GM19328 (cell line): ENCODE data around the gene NAPEPLD.
"Not testable (repeated sequence)": the region's sequence is repeated elsewhere in the genome, so short reads cannot be mapped to it uniquely, and the experiment has no call there.

Experiments
- ATAC-seq: cut with Tn5 transposase; IDR thresholded peaks from one replicate; pipeline ENCODE4 v1.9.1; 2021; ENCODE audit warnings: mild to moderate bottlenecking, moderate library complexity; ENCODE audit not compliant: unreplicated experiment

Gene NAPEPLD

GRCh38 chr7:103114576-103115008 is 34.3 kb downstream of the NAPEPLD start:
- no peak for ATAC-seq

- no peak for ATAC-seq
Measured at GRCh38 chr7:103113164-103113563, 35.7 kb downstream of the NAPEPLD start.

GRCh38 chr7:103106703-103107070 is 42.2 kb downstream of the NAPEPLD start:
- not testable (repeated sequence) for ATAC-seq

DNA sequence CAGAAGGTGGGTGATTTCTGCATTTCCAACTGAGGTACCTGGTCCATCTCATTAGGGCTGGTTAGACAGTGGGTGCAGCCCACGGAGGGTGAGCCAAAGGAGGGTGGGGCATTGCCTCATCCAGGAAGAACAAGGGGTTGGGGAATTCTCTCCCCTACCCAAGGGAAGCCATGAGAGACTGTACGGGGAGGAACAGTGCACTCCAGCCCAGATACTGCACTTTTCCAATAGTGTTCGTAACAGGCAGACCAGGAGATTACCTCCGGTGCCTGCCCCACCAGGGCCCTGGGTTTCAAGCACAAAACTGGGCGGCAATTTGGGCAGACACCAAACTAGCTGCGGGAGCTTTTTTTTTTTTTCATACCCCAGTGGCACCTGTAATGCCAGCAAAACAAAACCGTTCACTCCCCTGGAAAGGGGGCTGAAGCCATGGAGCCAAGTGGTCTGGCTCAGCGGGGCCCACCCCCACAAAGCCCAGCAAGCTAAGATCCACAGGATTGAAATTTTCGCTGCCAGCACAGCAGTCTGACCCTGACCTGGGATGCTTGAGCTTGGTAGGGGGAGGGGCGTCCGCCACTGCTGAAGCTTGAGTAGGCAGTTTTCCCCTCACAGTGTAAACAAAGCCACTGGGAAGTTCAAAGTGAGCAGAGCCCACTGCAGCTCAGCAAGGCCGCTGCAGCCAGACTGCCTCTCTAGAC is 42.7 kb downstream of the NAPEPLD start:
- no peak for ATAC-seq

- ATAC-seq: no peak
Measured at GRCh38 chr7:103101543-103101942, 47.4 kb downstream of the NAPEPLD start.

GRCh38 chr7:103100348-103100747 is 48.6 kb downstream of the NAPEPLD start:
- no peak for ATAC-seq

- ATAC-seq: no peak
Measured at GRCh38 chr7:103097041-103097440, 51.9 kb downstream of the NAPEPLD start.

DNA sequence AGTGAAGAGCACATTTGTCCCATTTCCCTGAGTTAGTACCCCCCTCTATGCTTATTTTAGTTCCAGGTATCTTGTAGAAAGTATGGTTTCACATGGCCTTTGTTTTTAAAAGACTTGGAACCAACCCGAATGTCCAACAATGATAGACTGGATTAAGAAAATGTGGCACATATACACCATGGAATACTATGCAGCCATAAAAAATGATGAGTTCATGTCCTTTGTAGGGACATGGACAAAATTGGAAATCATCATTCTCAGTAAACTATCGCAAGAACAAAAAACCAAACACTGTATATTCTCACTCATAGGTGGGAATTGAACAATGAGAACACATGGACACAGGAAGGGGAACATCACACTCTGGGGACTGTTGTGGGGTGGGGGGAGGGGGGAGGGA is 53.3 kb downstream of the NAPEPLD start:
- ATAC-seq: not testable (repeated sequence)

GRCh38 chr7:103094102-103094501 is 54.8 kb downstream of the NAPEPLD start:
- no peak for ATAC-seq

GRCh38 chr7:103093429-103093828 is 55.5 kb downstream of the NAPEPLD start:
- ATAC-seq: no peak

DNA sequence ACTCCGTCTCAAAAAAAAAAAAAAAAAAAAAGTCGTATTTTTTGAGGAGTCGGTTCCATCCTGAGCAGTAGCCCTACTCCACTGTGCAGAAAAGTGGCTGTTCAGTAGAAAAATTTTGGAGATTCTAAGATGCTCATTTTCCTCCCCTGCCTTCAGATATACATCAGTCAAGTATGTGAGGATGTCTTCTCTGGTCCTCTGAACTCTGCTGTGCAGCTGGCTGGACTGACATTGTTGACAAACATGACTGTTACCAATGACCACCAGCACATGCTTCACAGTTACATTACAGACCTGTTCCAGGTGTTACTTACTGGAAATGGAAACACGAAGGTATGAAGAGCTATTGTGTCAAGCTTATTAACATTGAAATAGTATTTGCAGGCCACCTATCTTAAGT is 56.6 kb downstream of the NAPEPLD start:
- ATAC-seq: not testable (repeated sequence)

DNA sequence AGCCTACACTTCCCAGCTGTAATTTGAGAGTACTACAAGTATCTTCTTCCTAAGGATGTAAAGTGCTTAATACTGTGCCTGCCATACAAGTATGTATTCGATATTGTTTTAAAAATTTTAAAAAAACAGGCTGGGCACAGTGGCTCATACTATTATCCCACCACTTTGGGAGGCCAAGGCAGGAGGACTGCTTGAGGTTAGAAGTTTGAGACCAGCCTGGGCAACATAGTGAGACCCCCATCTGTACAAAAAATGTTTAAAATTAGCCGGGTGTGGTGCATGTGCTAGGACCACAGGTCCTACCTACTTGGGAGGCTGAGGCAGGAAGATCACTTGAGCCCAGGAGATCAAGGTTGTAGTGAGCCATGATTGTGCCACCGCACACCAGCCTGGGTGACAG is 65.7 kb downstream of the NAPEPLD start:
- no peak for ATAC-seq

- no peak for ATAC-seq
Measured at GRCh38 chr7:103082497-103082896, 66.4 kb downstream of the NAPEPLD start.

GRCh38 chr7:103080923-103081322 is 68.0 kb downstream of the NAPEPLD start:
- no peak for ATAC-seq

DNA sequence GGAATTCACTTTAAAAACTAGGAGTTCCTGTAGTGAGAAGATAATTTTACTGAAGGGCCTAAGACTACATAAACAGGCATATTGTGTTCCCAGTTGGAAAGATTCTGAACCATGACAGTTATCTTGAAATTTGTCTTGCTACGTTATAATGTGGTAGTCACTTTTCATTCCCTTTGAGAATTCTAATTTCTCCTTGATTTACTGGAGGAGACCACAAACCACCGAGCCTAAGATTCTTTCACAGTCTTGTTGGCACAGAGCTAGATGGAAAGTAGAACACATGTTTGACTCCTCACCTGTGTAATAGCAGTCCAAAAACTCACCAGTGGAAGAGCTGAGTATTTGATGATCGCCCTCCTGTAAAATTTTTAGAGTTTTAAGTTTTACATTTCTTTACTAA is 69.1 kb downstream of the NAPEPLD start:
- ATAC-seq: no peak

GRCh38 chr7:103078226-103078625 is 70.7 kb downstream of the NAPEPLD start:
- not testable (repeated sequence) for ATAC-seq

DNA sequence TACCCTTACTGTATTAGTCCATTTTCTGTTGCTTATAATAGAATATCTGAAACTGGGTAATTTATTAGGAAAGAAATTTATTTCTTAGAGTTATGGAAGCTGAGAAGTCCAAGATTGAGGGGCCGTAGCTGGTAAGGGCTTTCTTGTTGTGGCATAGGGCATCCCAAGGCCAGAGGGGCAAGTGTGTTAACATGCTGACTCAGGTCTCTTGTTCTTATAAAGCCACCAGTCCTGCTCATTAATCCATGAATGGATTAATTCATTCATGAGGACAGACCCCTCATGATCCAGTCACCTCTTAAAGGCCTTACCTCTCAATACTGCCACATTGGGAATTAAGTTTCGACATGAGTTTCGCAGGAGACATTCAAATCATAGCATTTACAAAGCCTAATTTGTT is 71.6 kb downstream of the NAPEPLD start:
- ATAC-seq: no peak

- ATAC-seq: no peak
Measured at GRCh38 chr7:103076764-103077163, 72.1 kb downstream of the NAPEPLD start.

DNA sequence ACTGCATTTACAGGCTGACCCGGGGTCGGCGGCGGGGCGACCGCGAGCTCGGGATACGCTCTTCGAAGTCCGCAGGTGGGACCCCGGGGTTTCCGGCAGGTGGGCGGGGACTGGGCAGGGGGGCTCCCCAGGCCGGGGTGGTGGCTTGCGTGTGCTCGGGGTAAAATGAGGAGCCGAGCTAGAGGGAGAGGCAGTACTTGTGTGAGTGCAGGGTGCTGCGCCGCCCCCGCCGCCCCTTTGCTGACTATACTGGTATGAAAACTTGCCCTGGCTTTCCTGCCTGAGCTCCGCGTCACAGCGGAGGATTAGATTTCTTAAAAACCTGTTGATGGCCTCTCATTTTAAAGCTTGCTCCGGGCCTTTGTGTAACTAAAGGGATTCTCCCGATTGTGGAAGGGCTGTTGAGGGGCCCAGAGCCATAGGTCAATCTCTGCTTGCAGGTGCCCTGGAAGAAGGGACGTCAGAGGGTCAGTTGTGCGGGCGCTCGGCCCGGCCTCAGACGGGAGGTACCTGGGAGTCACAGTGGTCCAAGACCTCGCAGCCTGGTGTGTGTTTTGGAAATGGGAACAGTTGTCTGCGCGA is 73.5 kb downstream of the NAPEPLD start:
- peak; percentile 49 for ATAC-seq

GRCh38 chr7:103074519-103075336 is 74.2 kb downstream of the NAPEPLD start, which contains the start of the genes ARMC10 and FBXL13:
Gene ARMC10 (plus strand): TSS chr7:103075140. CDS start chr7:103075273, 133 bp downstream.
Gene FBXL13 (minus strand): TSS chr7:103074796.
- peak; percentile 87 for ATAC-seq

GRCh38 chr7:103073989-103074518 is 74.8 kb downstream of the NAPEPLD start:
- ATAC-seq: no peak
